ENCODE results near the gene NRCAM.
"Not testable (repeated sequence)": the region's sequence is repeated elsewhere in the genome, so short reads cannot be mapped to it uniquely, and the experiment has no call there.

Gene NRCAM

GRCh38 chr7:108284349-108285002 is 171.8 kb downstream of the NRCAM start:
- H3K9me3 ChIP-seq (replicated peaks; ENCODE audit: low read length), result no peaks in the 10 kb centered on the region
- H3K9ac ChIP-seq (ENCODE audit: low read depth, low read length), result no peak overlapping the region
- no peaks in the 10 kb centered on the region for H3K27me3 ChIP-seq (ENCODE audit: control insufficient read depth, insufficient read depth, low read length)
- no peaks in the 10 kb centered on the region for H3K4me1 ChIP-seq (ENCODE audit: control insufficient read depth, insufficient read depth, low read length)
- H3K4me2 ChIP-seq (ENCODE audit: low read length), result no peak overlapping the region
- H3K36me3 ChIP-seq (ENCODE audit: insufficient read depth, low read length), result no peaks in the 10 kb centered on the region
- H3K4me3 ChIP-seq (ENCODE audit: low read length), result no peak overlapping the region

GRCh38 chr7:108283252-108283651 is 173.0 kb downstream of the NRCAM start:
- no peaks in the 10 kb centered on the region for H3K27me3 ChIP-seq (ENCODE audit: control insufficient read depth, insufficient read depth, low read length)
- no peak overlapping the region for H3K4me3 ChIP-seq (ENCODE audit: low read length)
- no peaks in the 10 kb centered on the region for H3K36me3 ChIP-seq (ENCODE audit: insufficient read depth, low read length)
- H3K4me2 ChIP-seq (ENCODE audit: low read length), result no peak overlapping the region
- H3K9me3 ChIP-seq (replicated peaks; ENCODE audit: low read length), result no peaks in the 10 kb centered on the region
- no peak overlapping the region for H3K9ac ChIP-seq (ENCODE audit: low read depth, low read length)
- no peaks in the 10 kb centered on the region for H3K4me1 ChIP-seq (ENCODE audit: control insufficient read depth, insufficient read depth, low read length)

GRCh38 chr7:108282427-108282996 is 173.7 kb downstream of the NRCAM start:
- H3K4me2 ChIP-seq (ENCODE audit: low read length), result no peak overlapping the region
- H3K9ac ChIP-seq (ENCODE audit: low read depth, low read length), result no peak overlapping the region

GRCh38 chr7:108280136-108280535 is 176.1 kb downstream of the NRCAM start:
- Histone ChIP-seq H3K4me3 (ENCODE audit: low read length) (no peak overlapping the region), H3K9ac (ENCODE audit: low read depth, low read length) (no peak overlapping the region), H3K4me1 (ENCODE audit: control insufficient read depth, insufficient read depth, low read length) (no peaks in the 10 kb centered on the region), H3K4me2 (ENCODE audit: low read length) (no peak overlapping the region), H3K36me3 (ENCODE audit: insufficient read depth, low read length) (no peaks in the 10 kb centered on the region), H3K9me3 (replicated peaks; ENCODE audit: low read length) (no peaks in the 10 kb centered on the region), H3K27me3 (ENCODE audit: control insufficient read depth, insufficient read depth, low read length) (no peaks in the 10 kb centered on the region)

More at GRCh38 chr7:108282427-108282996, 173.7 kb downstream of the NRCAM start:
- Histone ChIP-seq H3K4me1 (ENCODE audit: control insufficient read depth, insufficient read depth, low read length) (no peaks in the 10 kb centered on the region), H3K27me3 (ENCODE audit: control insufficient read depth, insufficient read depth, low read length) (no peaks in the 10 kb centered on the region), H3K36me3 (ENCODE audit: insufficient read depth, low read length) (no peaks in the 10 kb centered on the region), H3K9me3 (replicated peaks; ENCODE audit: low read length) (no peaks in the 10 kb centered on the region), H3K4me3 (ENCODE audit: low read length) (no peak overlapping the region)

- Histone ChIP-seq H3K4me3 (ENCODE audit: low read length) (no peak overlapping the region), H3K9me3 (replicated peaks; ENCODE audit: low read length) (no peaks in the 10 kb centered on the region), H3K27me3 (ENCODE audit: control insufficient read depth, insufficient read depth, low read length) (no peaks in the 10 kb centered on the region), H3K4me2 (ENCODE audit: low read length) (no peak overlapping the region), H3K36me3 (ENCODE audit: insufficient read depth, low read length) (no peaks in the 10 kb centered on the region), H3K4me1 (ENCODE audit: control insufficient read depth, insufficient read depth, low read length) (no peaks in the 10 kb centered on the region), H3K9ac (ENCODE audit: low read depth, low read length) (no peak overlapping the region)
Measured at GRCh38 chr7:108278776-108279175, 177.5 kb downstream of the NRCAM start.

- no peak overlapping the region for H3K4me2 ChIP-seq (ENCODE audit: low read length)
- no peaks in the 10 kb centered on the region for H3K4me1 ChIP-seq (ENCODE audit: control insufficient read depth, insufficient read depth, low read length)
- no peak overlapping the region for H3K9ac ChIP-seq (ENCODE audit: low read depth, low read length)
- H3K4me3 ChIP-seq (ENCODE audit: low read length), result no peak overlapping the region
- no peaks in the 10 kb centered on the region for H3K36me3 ChIP-seq (ENCODE audit: insufficient read depth, low read length)
- H3K9me3 ChIP-seq (replicated peaks; ENCODE audit: low read length), result no peaks in the 10 kb centered on the region
- no peaks in the 10 kb centered on the region for H3K27me3 ChIP-seq (ENCODE audit: control insufficient read depth, insufficient read depth, low read length)
Measured at GRCh38 chr7:108278281-108278680, 178.0 kb downstream of the NRCAM start.

- H3K4me3 ChIP-seq (ENCODE audit: low read length); H3K9me3 ChIP-seq (replicated peaks; ENCODE audit: low read length); H3K4me2 ChIP-seq (ENCODE audit: low read length); H3K9ac ChIP-seq (ENCODE audit: low read depth, low read length); H3K36me3 ChIP-seq (ENCODE audit: insufficient read depth, low read length); H3K27me3 ChIP-seq (ENCODE audit: control insufficient read depth, insufficient read depth, low read length); H3K4me1 ChIP-seq (ENCODE audit: control insufficient read depth, insufficient read depth, low read length): not testable (repeated sequence)
Measured at GRCh38 chr7:108274447-108274846, 181.8 kb downstream of the NRCAM start.

GRCh38 chr7:108272891-108273290 is 183.3 kb downstream of the NRCAM start:
- H3K4me3 ChIP-seq (ENCODE audit: low read length); H3K27me3 ChIP-seq (ENCODE audit: control insufficient read depth, insufficient read depth, low read length); H3K9ac ChIP-seq (ENCODE audit: low read depth, low read length); H3K4me2 ChIP-seq (ENCODE audit: low read length); H3K36me3 ChIP-seq (ENCODE audit: insufficient read depth, low read length); H3K4me1 ChIP-seq (ENCODE audit: control insufficient read depth, insufficient read depth, low read length); H3K9me3 ChIP-seq (replicated peaks; ENCODE audit: low read length): not testable (repeated sequence)

- Histone ChIP-seq H3K27me3 (ENCODE audit: control insufficient read depth, insufficient read depth, low read length) (no peaks in the 10 kb centered on the region), H3K9me3 (replicated peaks; ENCODE audit: low read length) (no peaks in the 10 kb centered on the region), H3K4me3 (ENCODE audit: low read length) (no peak overlapping the region), H3K9ac (ENCODE audit: low read depth, low read length) (no peak overlapping the region), H3K4me1 (ENCODE audit: control insufficient read depth, insufficient read depth, low read length) (no peaks in the 10 kb centered on the region), H3K4me2 (ENCODE audit: low read length) (no peak overlapping the region), H3K36me3 (ENCODE audit: insufficient read depth, low read length) (no peaks in the 10 kb centered on the region)
Measured at GRCh38 chr7:108270385-108271015, 185.7 kb downstream of the NRCAM start.

GRCh38 chr7:108268200-108268820 is 187.9 kb downstream of the NRCAM start:
- no peaks in the 10 kb centered on the region for H3K27me3 ChIP-seq (ENCODE audit: control insufficient read depth, insufficient read depth, low read length)
- H3K4me3 ChIP-seq (ENCODE audit: low read length), result no peak overlapping the region
- H3K4me2 ChIP-seq (ENCODE audit: low read length), result no peak overlapping the region
- no peaks in the 10 kb centered on the region for H3K4me1 ChIP-seq (ENCODE audit: control insufficient read depth, insufficient read depth, low read length)
- H3K9ac ChIP-seq (ENCODE audit: low read depth, low read length), result no peak overlapping the region
- no peaks in the 10 kb centered on the region for H3K9me3 ChIP-seq (replicated peaks; ENCODE audit: low read length)
- H3K36me3 ChIP-seq (ENCODE audit: insufficient read depth, low read length), result no peaks in the 10 kb centered on the region

- H3K4me1 ChIP-seq (ENCODE audit: control insufficient read depth, insufficient read depth, low read length), result no peaks in the 10 kb centered on the region
- no peak overlapping the region for H3K4me2 ChIP-seq (ENCODE audit: low read length)
- H3K27me3 ChIP-seq (ENCODE audit: control insufficient read depth, insufficient read depth, low read length), result no peaks in the 10 kb centered on the region
- H3K9ac ChIP-seq (ENCODE audit: low read depth, low read length), result no peak overlapping the region
- no peaks in the 10 kb centered on the region for H3K36me3 ChIP-seq (ENCODE audit: insufficient read depth, low read length)
- no peaks in the 10 kb centered on the region for H3K9me3 ChIP-seq (replicated peaks; ENCODE audit: low read length)
- no peak overlapping the region for H3K4me3 ChIP-seq (ENCODE audit: low read length)
Measured at GRCh38 chr7:108267615-108268014, 188.6 kb downstream of the NRCAM start.
